ENCODE data around the gene TRIM40.

Gene TRIM40

DNA sequence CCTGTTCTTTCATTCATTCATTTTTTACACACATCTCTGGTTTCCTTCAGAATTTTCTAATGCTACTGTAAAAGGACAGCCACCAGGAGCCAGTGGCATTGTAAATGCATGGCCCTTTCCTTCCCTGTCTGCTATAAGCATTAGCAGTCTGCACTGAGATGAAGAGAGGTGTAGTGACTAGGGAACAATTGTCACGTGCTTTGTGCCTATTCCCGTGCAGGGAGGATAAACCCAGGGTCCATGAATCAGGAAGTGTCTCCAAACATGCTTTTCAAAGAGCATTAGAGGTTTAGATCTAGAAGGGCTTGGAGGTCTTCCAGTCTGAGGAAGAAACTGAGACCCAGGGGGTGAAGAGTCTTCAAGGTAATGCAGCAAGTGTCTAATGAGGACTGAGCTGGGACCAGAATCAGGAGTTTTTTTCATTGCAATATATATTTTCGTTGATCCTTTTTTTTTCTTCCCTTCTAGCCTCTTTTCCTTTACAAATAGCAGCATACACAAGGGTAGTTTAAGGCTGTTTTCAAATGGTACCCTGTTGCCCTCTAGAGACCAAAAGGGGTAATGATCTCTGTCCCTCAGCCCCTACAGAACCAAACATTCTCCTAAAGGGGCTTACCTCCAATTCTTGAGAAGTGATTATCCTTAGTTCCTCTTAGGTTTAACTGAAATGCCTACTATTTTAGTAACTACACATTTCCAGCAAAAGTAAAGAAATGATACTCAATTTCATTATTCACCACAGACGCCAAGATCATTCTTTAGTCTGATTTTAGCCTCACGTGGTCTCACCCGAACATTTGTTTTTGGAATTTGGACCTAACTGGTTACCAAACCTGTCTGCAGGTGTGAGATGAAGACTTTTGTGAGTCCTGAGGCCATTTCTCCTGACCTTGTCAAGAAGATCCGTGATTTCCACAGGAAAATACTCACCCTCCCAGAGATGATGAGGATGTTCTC, 34.0 kb downstream of the TRIM40 start:
- peak; percentile 61 for DNase-seq (ENCODE audit: low spot score)
- TF ChIP-seq, protein P1, sequence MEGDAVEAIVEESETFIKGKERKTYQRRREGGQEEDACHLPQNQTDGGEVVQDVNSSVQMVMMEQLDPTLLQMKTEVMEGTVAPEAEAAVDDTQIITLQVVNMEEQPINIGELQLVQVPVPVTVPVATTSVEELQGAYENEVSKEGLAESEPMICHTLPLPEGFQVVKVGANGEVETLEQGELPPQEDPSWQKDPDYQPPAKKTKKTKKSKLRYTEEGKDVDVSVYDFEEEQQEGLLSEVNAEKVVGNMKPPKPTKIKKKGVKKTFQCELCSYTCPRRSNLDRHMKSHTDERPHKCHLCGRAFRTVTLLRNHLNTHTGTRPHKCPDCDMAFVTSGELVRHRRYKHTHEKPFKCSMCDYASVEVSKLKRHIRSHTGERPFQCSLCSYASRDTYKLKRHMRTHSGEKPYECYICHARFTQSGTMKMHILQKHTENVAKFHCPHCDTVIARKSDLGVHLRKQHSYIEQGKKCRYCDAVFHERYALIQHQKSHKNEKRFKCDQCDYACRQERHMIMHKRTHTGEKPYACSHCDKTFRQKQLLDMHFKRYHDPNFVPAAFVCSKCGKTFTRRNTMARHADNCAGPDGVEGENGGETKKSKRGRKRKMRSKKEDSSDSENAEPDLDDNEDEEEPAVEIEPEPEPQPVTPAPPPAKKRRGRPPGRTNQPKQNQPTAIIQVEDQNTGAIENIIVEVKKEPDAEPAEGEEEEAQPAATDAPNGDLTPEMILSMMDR (IDR thresholded peaks at IDR 0.05; ENCODE audit: borderline replicate concordance, control extremely low read depth, extremely low read depth, insufficient read depth, missing control alignments): peak; percentile 57
- in situ Hi-C loops (cut with MboI; ENCODE audit: low sequenced_read_pairs, unreplicated experiment): no loop called here

DNA sequence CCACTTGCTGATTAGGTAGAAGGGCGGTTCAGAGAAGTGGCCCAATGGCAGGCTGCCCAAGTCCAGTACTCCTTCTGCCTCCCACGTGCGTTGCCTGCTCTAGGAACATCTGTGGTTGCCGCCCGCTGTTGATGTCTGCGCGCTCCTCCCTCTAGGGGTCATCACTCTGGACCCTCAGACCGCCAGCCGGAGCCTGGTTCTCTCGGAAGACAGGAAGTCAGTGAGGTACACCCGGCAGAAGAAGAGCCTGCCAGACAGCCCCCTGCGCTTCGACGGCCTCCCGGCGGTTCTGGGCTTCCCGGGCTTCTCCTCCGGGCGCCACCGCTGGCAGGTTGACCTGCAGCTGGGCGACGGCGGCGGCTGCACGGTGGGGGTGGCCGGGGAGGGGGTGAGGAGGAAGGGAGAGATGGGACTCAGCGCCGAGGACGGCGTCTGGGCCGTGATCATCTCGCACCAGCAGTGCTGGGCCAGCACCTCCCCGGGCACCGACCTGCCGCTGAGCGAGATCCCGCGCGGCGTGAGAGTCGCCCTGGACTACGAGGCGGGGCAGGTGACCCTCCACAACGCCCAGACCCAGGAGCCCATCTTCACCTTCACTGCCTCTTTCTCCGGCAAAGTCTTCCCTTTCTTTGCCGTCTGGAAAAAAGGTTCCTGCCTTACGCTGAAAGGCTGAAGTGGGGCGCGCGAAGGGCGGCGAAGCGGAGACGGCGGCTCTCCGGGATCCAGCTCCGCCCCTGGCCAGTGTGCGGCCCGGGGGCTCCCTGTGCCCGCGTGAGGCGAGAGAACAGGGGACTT, 35.9 kb downstream of the TRIM40 start:
- TF ChIP-seq, protein P1 (IDR thresholded peaks at IDR 0.05; ENCODE audit: borderline replicate concordance, control extremely low read depth, extremely low read depth, insufficient read depth, missing control alignments): no peak

DNA sequence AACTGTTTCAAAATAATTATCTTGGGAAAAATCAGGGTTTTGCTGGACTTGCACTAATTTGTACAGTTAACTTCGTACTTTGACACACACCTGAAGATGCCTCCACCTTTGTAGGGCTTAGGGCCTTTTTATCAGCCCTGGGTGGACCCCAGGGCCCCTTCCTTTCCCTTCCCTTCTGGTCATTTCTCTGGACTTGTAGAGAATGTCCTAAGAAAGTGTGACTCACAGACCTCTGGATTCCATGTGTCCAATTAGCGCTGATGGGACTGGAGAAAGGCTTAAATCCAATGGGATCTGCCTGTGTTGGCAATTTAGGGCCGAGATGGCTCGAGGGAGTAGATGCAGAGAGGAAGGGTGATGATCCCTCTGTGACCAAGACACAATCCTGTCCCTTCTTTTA, 36.7 kb downstream of the TRIM40 start:
- TF ChIP-seq, protein P1 (IDR thresholded peaks at IDR 0.05; ENCODE audit: borderline replicate concordance, control extremely low read depth, extremely low read depth, insufficient read depth, missing control alignments): no peak
- in situ Hi-C loops (cut with MboI; ENCODE audit: low sequenced_read_pairs, unreplicated experiment): no loop called here
- DNase-seq (ENCODE audit: low spot score): no peak

More for the DNA sequence above, 35.9 kb downstream of the TRIM40 start:
- no peak for DNase-seq (ENCODE audit: low spot score)
- in situ Hi-C loops (cut with MboI; ENCODE audit: low sequenced_read_pairs, unreplicated experiment): no loop called here

DNA sequence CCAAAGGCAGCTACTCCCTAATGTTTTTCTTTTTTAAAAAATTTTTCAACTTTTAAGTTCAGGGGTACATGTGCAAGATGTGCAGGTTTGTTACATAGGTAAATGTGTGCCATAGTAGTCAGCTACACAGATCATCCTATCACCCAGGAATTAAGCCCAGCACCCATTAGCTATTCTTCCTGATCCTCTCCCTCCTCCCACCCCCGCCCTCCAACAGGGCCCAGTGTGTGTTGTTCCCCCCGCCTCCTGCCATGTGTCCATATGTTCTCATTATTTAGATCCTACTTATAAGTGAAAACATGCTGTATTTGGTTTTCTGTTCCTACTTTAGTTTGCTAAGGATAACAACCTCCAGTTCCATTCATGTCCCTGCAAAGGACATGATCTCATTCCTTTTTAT, 39.8 kb downstream of the TRIM40 start:
- DNase-seq (ENCODE audit: low spot score): no peak
- in situ Hi-C loops (cut with MboI; ENCODE audit: low sequenced_read_pairs, unreplicated experiment): no loop called here
- TF ChIP-seq, protein P1 (IDR thresholded peaks at IDR 0.05; ENCODE audit: borderline replicate concordance, control extremely low read depth, extremely low read depth, insufficient read depth, missing control alignments): no peak

DNA sequence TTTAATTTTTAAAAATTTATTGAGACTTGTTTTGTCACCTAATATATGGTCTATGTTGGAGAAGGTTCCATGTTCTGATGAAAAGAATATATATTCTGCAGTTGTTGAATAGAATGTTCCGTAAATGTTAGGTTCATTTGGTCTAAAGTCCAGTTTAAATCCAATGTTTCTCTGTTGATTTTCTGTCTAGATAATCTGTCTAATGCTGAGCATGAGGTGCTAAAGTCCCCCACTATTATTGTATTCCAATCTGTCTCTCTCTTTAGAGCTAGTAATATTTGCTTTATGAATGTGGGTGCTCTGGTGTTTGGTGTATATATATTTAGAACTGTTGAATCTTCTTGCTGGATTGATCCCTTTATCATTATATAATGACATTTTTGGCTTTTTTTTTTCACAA, 42.9 kb downstream of the TRIM40 start:
- TF ChIP-seq, protein P1 (IDR thresholded peaks at IDR 0.05; ENCODE audit: borderline replicate concordance, control extremely low read depth, extremely low read depth, insufficient read depth, missing control alignments): no peak
- no peak for DNase-seq (ENCODE audit: low spot score)
- in situ Hi-C loops (cut with MboI; ENCODE audit: low sequenced_read_pairs, unreplicated experiment): no loop called here

DNA sequence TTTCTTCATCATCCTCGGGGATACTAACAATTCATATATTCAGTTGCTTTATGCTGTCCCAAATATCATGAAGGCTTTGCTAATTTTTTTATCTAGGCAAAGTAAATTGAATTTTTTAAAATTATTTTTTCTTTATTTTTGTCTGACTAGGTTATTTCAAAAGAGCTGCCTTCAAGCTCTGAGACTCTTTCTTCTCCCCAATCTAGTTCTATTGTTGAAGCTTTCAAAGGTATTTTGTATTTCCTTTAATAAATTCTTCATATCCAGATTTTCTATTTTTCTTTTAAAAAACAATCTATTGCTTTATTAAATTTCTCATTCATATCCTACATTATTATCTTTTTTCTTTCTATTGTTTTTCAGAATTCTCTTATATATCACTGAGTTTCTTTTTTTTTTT, 44.2 kb downstream of the TRIM40 start:
- in situ Hi-C loops (cut with MboI; ENCODE audit: low sequenced_read_pairs, unreplicated experiment): no loop called here
- TF ChIP-seq, protein P1 (IDR thresholded peaks at IDR 0.05; ENCODE audit: borderline replicate concordance, control extremely low read depth, extremely low read depth, insufficient read depth, missing control alignments): no peak
- DNase-seq (ENCODE audit: low spot score): no peak
